Measurements from ENCODE around the gene FZD10. TPM values are rescaled to one million over a fixed set of nuclear protein-coding genes. Genes with fewer than 3 reads are reported as not detected.

FZD10 gene
- total and polyA plus RNA-seq, 2 of the 13 experiments (the other 11 are each of a cell fraction or from before 2014, with no cell fraction given), result not detected

DNA sequence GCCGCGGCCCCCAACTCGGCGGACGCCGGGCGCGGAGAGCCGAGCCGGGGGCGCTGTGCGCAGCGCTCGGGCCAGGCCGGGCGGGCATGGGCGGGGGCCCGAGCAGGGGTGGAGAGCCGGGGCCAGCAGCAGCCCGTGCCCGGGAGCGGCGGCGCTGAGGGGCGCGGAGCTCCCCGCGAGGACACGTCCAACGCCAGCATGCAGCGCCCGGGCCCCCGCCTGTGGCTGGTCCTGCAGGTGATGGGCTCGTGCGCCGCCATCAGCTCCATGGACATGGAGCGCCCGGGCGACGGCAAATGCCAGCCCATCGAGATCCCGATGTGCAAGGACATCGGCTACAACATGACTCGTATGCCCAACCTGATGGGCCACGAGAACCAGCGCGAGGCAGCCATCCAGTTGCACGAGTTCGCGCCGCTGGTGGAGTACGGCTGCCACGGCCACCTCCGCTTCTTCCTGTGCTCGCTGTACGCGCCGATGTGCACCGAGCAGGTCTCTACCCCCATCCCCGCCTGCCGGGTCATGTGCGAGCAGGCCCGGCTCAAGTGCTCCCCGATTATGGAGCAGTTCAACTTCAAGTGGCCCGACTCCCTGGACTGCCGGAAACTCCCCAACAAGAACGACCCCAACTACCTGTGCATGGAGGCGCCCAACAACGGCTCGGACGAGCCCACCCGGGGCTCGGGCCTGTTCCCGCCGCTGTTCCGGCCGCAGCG is 639 bp downstream of the FZD10 start (continued):
- TF ChIP-seq, protein P1, sequence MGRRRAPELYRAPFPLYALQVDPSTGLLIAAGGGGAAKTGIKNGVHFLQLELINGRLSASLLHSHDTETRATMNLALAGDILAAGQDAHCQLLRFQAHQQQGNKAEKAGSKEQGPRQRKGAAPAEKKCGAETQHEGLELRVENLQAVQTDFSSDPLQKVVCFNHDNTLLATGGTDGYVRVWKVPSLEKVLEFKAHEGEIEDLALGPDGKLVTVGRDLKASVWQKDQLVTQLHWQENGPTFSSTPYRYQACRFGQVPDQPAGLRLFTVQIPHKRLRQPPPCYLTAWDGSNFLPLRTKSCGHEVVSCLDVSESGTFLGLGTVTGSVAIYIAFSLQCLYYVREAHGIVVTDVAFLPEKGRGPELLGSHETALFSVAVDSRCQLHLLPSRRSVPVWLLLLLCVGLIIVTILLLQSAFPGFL (CRISPR knock-in tag; IDR thresholded peaks at IDR 0.05), result no peak
- TF ChIP-seq ZNF780A (CRISPR knock-in tag; IDR thresholded peaks at IDR 0.05) (no peak), ZSCAN9 (CRISPR knock-in tag; IDR thresholded peaks at IDR 0.05; ENCODE audit: borderline replicate concordance) (no peak), SP2 (CRISPR knock-in tag; IDR thresholded peaks at IDR 0.05) (no peak), NFIB (CRISPR knock-in tag; IDR thresholded peaks at IDR 0.05; ENCODE audit: borderline replicate concordance) (no peak), CBX5 (CRISPR knock-in tag; IDR thresholded peaks at IDR 0.05; ENCODE audit: borderline replicate concordance) (no peak), MIXL1 (CRISPR knock-in tag; IDR thresholded peaks at IDR 0.05) (no peak), ZNF883 (CRISPR knock-in tag; IDR thresholded peaks at IDR 0.05; ENCODE audit: not compliant biosample characterization) (no peak), MTA3 (CRISPR knock-in tag; IDR thresholded peaks at IDR 0.05) (no peak), ZNF549 (CRISPR knock-in tag; IDR thresholded peaks at IDR 0.05) (no peak)
- TF ChIP-seq, protein P2, sequence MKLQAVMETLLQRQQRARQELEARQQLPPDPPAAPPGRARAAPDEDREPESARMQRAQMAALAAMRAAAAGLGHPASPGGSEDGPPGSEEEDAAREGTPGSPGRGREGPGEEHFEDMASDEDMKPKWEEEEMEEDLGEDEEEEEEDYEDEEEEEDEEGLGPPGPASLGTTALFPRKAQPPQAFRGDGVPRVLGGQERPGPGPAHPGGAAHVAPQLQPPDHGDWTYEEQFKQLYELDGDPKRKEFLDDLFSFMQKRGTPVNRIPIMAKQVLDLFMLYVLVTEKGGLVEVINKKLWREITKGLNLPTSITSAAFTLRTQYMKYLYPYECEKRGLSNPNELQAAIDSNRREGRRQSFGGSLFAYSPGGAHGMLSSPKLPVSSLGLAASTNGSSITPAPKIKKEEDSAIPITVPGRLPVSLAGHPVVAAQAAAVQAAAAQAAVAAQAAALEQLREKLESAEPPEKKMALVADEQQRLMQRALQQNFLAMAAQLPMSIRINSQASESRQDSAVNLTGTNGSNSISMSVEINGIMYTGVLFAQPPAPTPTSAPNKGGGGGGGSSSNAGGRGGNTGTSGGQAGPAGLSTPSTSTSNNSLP (IDR thresholded peaks at IDR 0.05; ENCODE audit: low read depth, low read length), result no peak
- TF ChIP-seq, protein P3, sequence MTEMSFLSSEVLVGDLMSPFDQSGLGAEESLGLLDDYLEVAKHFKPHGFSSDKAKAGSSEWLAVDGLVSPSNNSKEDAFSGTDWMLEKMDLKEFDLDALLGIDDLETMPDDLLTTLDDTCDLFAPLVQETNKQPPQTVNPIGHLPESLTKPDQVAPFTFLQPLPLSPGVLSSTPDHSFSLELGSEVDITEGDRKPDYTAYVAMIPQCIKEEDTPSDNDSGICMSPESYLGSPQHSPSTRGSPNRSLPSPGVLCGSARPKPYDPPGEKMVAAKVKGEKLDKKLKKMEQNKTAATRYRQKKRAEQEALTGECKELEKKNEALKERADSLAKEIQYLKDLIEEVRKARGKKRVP (CRISPR knock-in tag; IDR thresholded peaks at IDR 0.05), result no peak

Data from HepG2 (cell line).